Dendritic cell treated with granulocyte-macrophage colony-stimulating factor and Interleukin-4, amounts not matched to agents 40 ng/mL and 50 ng/mL, for 4 days (primary cell): ENCODE measurements around the gene HAP1.
A peak's percentile ranks its signal among the peaks of the same experiment; 100 is the strongest.
"Not testable (repeated sequence)": the region's sequence is repeated elsewhere in the genome, so short reads cannot be mapped to it uniquely, and the experiment has no call there.

ENCODE experiments used
- H3K27ac Mint-ChIP-seq: one replicate; pipeline ENCODE4 v1.8.0; 2022; ENCODE audit warnings: mild to moderate bottlenecking, mixed read lengths
- H3K27me3 Mint-ChIP-seq: one replicate; pipeline ENCODE4 v1.8.0; 2022; ENCODE audit warnings: mild to moderate bottlenecking, mixed read lengths
- H3K36me3 Mint-ChIP-seq: one replicate; pipeline ENCODE4 v1.8.0; 2022; ENCODE audit warnings: low read depth, mixed read lengths
- H3K4me1 Mint-ChIP-seq: one replicate; pipeline ENCODE4 v1.8.0; 2022; ENCODE audit warnings: low read depth, mixed read lengths
- H3K4me3 Mint-ChIP-seq: one replicate; pipeline ENCODE4 v1.8.0; 2022; ENCODE audit warnings: mild to moderate bottlenecking, moderate library complexity, mixed read lengths
- H3K9me3 Mint-ChIP-seq: one replicate; pipeline ENCODE4 v1.8.0; 2022; ENCODE audit warnings: mixed read lengths
- intact Hi-C: fragments of 100-400 bp; cut with micrococcal nuclease; formaldehyde crosslinking; loops from one replicate; pipeline ENCODE4 v1.15.0; 2022

Gene HAP1

DNA sequence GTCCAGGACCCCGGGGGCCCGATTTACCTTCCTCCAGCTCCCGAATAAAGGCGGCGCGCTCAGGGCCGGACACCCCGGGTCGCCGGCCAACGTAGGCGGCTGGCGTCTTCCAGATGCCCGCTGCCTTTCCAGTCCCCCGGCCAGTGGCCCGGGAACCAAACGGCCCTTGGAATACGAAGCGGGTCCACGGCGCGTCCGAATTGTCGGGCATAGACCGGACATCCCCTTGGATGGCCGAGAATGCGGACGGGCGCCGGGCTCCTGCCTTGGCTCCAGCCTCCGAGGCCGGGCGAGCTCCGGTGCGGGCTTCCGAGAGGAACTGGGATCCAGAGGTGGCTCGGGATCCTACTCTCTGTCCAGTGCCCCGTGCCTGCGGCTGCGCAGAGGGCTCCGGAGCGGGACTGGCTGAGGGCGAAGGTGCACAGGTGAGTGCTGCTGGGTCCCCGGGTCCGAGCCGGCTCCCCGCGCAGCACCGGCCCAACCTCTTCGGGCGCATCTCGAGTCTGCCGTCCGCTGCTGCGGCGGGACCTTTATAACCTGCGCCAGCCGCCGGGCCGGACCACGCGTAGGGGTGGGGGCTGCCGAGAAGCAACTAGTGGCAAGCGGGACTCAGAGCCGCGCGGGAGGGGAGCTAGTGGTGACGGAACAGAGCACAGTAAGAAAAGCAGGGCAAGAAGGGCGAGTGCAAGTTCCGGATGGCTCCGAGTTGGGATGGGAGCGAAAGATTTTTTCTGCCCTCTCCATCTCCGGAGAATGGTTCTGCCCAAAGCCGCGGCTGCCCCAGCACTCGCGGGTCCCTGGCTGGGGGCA, at the start of gene HAP1:
HAP1 (minus strand) TSS at position 505 of the 810 bp plus-strand sequence; CDS start at position 496, 9 bp downstream.
- no peaks in the 10 kb centered on the region for H3K9me3 Mint-ChIP-seq
- intact Hi-C loops = loop anchor here (10.0 kb wide), 1 partner anchor 130 kb away; the partner anchor contains the start of gene KLHL11
- H3K27me3 Mint-ChIP-seq = peaks cover 84% of the 10 kb centered on the region
- peaks cover 33% of the 10 kb centered on the region for H3K4me1 Mint-ChIP-seq
- H3K27ac Mint-ChIP-seq = no peak within 1 kb of the TSS
- no peaks in the 10 kb centered on the region for H3K36me3 Mint-ChIP-seq
- no peak within 1 kb of the TSS for H3K4me3 Mint-ChIP-seq

DNA sequence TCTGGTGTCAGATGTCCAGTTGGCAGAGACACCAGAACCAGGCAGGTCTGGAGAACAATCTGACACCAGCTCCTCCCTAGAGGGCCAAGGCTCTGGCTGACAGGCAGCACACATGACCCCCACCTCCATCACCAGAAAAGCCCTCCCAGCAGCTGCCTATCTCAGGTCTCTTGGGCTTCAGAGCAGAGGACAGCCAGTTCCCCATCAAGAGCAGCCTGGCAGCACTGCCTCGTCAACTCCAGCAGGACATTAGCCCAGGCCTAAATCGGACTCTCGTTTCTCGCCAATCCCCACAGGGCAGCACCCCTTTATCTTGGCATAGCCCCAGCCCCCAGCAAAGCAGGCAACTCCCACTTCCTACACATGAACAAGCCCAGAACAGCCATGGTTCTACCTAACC, 47.7 kb upstream of the HAP1 start:
- Mint-ChIP-seq H3K4me1 (peaks cover 80% of the 10 kb centered on the region), H3K27ac (peak overlapping the region; percentile 76), H3K9me3 (no peaks in the 10 kb centered on the region), H3K36me3 (peaks cover 25% of the 10 kb centered on the region), H3K4me3 (no peak overlapping the region), H3K27me3 (peaks cover 22% of the 10 kb centered on the region)
- intact Hi-C loops = no loop called here

- peaks cover 83% of the 10 kb centered on the region for H3K4me1 Mint-ChIP-seq
- no peak overlapping the region for H3K4me3 Mint-ChIP-seq
- H3K9me3 Mint-ChIP-seq = no peaks in the 10 kb centered on the region
- peak overlapping the region; percentile 76 for H3K27ac Mint-ChIP-seq
- H3K36me3 Mint-ChIP-seq = peaks cover 31% of the 10 kb centered on the region
- intact Hi-C loops = no loop called here
- H3K27me3 Mint-ChIP-seq = peaks cover 22% of the 10 kb centered on the region
These were observed 47.1 kb upstream of the HAP1 start for GRCh38 chr17:41781404-41782110.

DNA sequence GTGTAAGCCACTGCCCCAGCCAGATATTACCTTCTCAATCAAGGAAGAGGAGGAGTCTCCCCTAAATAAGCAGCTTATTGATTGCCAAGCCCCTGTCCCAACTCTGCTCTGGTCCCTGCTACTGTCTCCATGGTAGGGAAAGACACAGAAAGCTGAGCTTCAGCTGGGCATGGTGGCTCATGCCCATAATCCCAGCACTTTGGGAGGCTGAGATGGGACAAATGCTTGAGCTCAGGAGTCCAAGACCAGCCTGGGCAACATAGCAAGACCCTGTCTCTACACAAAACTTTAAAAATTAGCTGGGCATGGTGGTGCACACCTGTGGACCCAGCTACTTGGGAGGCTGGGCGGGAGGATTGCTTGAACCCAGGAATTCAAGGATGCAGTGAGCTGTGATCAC, 45.5 kb upstream of the HAP1 start:
- peaks cover 24% of the 10 kb centered on the region for H3K27me3 Mint-ChIP-seq
- no peak overlapping the region for H3K4me3 Mint-ChIP-seq
- no peak overlapping the region for H3K27ac Mint-ChIP-seq
- H3K9me3 Mint-ChIP-seq = no peaks in the 10 kb centered on the region
- H3K4me1 Mint-ChIP-seq = peaks cover 91% of the 10 kb centered on the region
- H3K36me3 Mint-ChIP-seq = peaks cover 47% of the 10 kb centered on the region
- intact Hi-C loops = no loop called here

DNA sequence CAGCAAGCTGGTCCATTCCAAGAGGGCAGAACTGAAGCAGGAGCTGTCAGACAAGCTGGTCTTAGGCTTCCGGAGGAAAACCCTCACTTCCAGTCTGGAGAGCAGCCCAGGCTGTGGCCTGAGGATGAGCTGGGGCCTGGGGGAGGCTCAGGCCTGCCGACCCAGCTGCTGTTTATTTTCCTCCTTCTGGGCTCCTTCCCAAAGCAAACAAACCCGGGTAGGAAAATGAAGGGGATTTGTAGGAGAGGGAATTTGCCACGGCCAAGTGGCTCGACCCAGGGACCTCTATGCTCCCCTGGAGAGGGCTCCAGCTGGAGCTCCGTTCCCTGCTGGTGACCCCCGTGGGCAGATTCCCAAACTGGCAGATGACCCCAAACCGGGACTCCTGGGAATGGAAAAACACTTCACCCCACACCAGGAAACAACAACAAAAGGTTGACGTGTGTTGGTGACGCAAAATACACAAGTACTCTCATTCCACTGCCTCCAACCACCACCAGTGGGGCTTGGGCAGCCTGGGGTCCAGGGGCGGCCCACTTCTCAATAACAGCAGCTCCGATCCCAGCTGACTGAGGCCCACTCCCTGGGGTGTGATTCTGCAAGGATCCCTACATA, 43.2 kb upstream of the HAP1 start:
- Mint-ChIP-seq H3K4me3 (no peak overlapping the region), H3K9me3 (no peaks in the 10 kb centered on the region), H3K27ac (peak overlapping the region; percentile 25), H3K4me1 (peaks cover 89% of the 10 kb centered on the region), H3K36me3 (peaks cover 68% of the 10 kb centered on the region), H3K27me3 (peaks cover 22% of the 10 kb centered on the region)
- intact Hi-C loops = no loop called here

- intact Hi-C loops = no loop called here
- Mint-ChIP-seq H3K36me3 (peaks cover 73% of the 10 kb centered on the region), H3K9me3 (no peaks in the 10 kb centered on the region), H3K4me3 (no peak overlapping the region), H3K27ac (peak overlapping the region; percentile 25), H3K27me3 (peaks cover 18% of the 10 kb centered on the region), H3K4me1 (peaks cover 84% of the 10 kb centered on the region)
These were observed 42.7 kb upstream of the HAP1 start for GRCh38 chr17:41777157-41777573.

GRCh38 chr17:41776262-41776900, 41.9 kb upstream of the HAP1 start:
- H3K9me3 Mint-ChIP-seq, intact Hi-C loops, H3K4me3 Mint-ChIP-seq: not testable (repeated sequence)
- H3K27me3 Mint-ChIP-seq = peaks cover 11% of the 10 kb centered on the region
- peaks cover 73% of the 10 kb centered on the region for H3K36me3 Mint-ChIP-seq
- peak overlapping the region; percentile 23 for H3K27ac Mint-ChIP-seq
- H3K4me1 Mint-ChIP-seq = peaks cover 76% of the 10 kb centered on the region

- peak overlapping the region; percentile 23 for H3K27ac Mint-ChIP-seq
- no peak overlapping the region for H3K4me3 Mint-ChIP-seq
- peaks cover 73% of the 10 kb centered on the region for H3K36me3 Mint-ChIP-seq
- intact Hi-C loops = no loop called here
- no peaks in the 10 kb centered on the region for H3K9me3 Mint-ChIP-seq
- peaks cover 8% of the 10 kb centered on the region for H3K27me3 Mint-ChIP-seq
- peaks cover 69% of the 10 kb centered on the region for H3K4me1 Mint-ChIP-seq
These were observed 41.2 kb upstream of the HAP1 start for GRCh38 chr17:41775394-41776226.

DNA sequence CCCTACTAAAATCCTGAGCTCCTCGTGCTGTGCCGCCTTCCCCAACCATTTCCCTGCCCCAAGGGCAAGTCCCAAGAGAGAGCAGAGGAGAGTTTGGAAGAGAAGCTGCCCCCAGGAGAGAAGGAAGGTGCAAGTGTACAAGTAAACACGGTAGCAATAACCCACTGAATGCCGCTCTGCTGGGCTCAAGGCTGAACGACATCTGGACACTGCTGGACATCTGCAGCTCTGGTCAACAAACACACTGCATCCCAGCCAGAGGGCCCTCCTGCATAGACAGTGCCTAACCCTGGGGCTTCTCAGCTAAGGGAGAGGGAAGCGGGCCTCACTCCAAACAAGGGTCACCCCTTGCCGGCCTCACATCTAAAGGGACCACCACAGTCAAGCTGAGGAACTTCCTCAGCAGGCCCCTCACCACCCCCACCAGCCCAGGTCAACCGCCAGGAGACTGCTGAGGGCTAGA, 39.3 kb upstream of the HAP1 start:
- H3K4me1 Mint-ChIP-seq = peaks cover 51% of the 10 kb centered on the region
- H3K36me3 Mint-ChIP-seq = peaks cover 87% of the 10 kb centered on the region
- H3K9me3 Mint-ChIP-seq = no peaks in the 10 kb centered on the region
- intact Hi-C loops = no loop called here
- no peak overlapping the region for H3K27ac Mint-ChIP-seq
- H3K27me3 Mint-ChIP-seq = peaks cover 6% of the 10 kb centered on the region
- no peak overlapping the region for H3K4me3 Mint-ChIP-seq

GRCh38 chr17:41773190-41773588, 38.7 kb upstream of the HAP1 start:
- no peak overlapping the region for H3K27ac Mint-ChIP-seq
- H3K4me3 Mint-ChIP-seq = no peak overlapping the region
- no peaks in the 10 kb centered on the region for H3K9me3 Mint-ChIP-seq
- H3K36me3 Mint-ChIP-seq = peaks cover 92% of the 10 kb centered on the region
- intact Hi-C loops = no loop called here
- peaks cover 49% of the 10 kb centered on the region for H3K4me1 Mint-ChIP-seq
- H3K27me3 Mint-ChIP-seq = peaks cover 6% of the 10 kb centered on the region

DNA sequence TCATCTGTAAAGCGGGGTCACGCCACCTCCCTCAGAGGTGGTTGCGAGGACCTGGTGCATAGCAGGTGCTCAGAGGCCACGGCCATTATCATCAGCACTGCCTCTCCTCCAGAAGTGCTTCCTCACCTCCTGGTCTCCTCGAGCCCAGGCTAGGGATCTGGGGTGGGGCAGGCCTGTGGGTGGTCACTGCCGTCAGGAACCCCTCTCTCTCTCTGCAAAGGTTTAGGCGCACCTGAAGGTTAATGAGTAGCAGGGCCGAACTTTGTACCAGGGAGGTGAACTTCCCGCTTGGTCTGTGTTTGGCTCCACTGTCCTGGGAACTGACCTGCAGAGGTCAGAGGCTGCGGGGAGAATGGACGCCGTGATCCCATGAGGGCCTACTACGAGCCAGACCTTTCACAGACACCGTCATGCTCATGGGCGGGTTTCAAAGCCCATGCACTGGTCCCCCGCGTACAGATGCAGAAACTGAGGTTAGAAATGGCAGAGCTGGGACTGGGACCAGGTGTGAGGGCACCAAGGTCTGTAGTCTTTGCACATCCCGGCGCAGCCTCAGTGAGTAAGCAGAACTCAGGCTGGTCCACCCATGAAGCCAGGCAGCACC, 38.2 kb upstream of the HAP1 start:
- peaks cover 97% of the 10 kb centered on the region for H3K36me3 Mint-ChIP-seq
- no peak overlapping the region for H3K4me3 Mint-ChIP-seq
- no peak overlapping the region for H3K27ac Mint-ChIP-seq
- intact Hi-C loops = no loop called here
- H3K4me1 Mint-ChIP-seq = peaks cover 44% of the 10 kb centered on the region
- H3K9me3 Mint-ChIP-seq = no peaks in the 10 kb centered on the region
- peaks cover 6% of the 10 kb centered on the region for H3K27me3 Mint-ChIP-seq

DNA sequence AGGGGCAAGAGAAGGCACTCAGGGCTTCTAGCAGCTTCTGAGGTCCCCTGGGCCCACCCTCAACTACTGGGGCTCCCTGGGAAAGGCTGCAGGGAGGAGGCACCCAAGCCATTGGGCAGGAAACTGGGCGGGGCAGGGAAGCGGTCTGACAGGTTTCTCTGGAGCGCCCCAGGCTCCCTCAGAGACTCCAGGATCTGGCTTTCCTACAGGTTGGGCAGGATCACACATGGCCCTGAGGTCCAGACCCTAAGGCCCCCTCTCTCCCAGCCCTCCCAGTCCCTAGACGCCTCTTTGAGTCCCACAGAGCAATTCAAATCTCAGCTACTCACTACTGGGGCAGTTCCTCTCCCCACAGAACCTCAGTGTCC, 37.8 kb upstream of the HAP1 start:
- no peak overlapping the region for H3K4me3 Mint-ChIP-seq
- no peaks in the 10 kb centered on the region for H3K9me3 Mint-ChIP-seq
- no peak overlapping the region for H3K27ac Mint-ChIP-seq
- intact Hi-C loops = no loop called here
- H3K27me3 Mint-ChIP-seq = peaks cover 2% of the 10 kb centered on the region
- peaks cover 39% of the 10 kb centered on the region for H3K4me1 Mint-ChIP-seq
- H3K36me3 Mint-ChIP-seq = peaks cover 98% of the 10 kb centered on the region
